CD14-positive monocyte (primary cell): Measurements from ENCODE around the gene AGK. TPM values are rescaled to one million over a fixed set of nuclear protein-coding genes. Genes with fewer than 3 reads are reported as not detected.

Source experiments
- DNase-seq, 3 donors: peaks; one replicate each; pipeline ENCODE4 v3.0.0-alpha.2; 2011 to 2022
- H2AFZ ChIP-seq: 2 replicates; pipeline ENCODE4 v1.6.0; 2012; ENCODE audit warnings: mild to moderate bottlenecking, low read depth, low read length, inconsistent platforms; ENCODE audit not compliant: insufficient read depth, poor library complexity, severe bottlenecking
- H3K27ac ChIP-seq, 2 donors: 1 replicate in 1 of 2; 2 replicates in 1 of 2; pipeline ENCODE4 v1.5.1; 2012 to 2013; ENCODE audit warnings: low read length in 2 of 2, control low read depth in 1 of 2, inconsistent platforms in 1 of 2, low read depth in 1 of 2, mild to moderate bottlenecking in 1 of 2
- H3K27me3 ChIP-seq, 2 donors: one replicate each; pipeline versions ENCODE4 v1.6.0 to v1.6.1; 2011 to 2013; ENCODE audit warnings: low read length in 2 of 2; ENCODE audit not compliant: control insufficient read depth in 2 of 2, insufficient read depth in 2 of 2
- H3K36me3 ChIP-seq, 2 donors: replicated peaks in 1 of 2; 1 replicate in 1 of 2; 2 replicates in 1 of 2; pipeline versions ENCODE4 v1.5.1 to v1.6.1; 2012 to 2013; ENCODE audit warnings: low read length in 2 of 2, control low read depth in 1 of 2, inconsistent platforms in 1 of 2, mild to moderate bottlenecking in 1 of 2; ENCODE audit not compliant: insufficient read depth in 2 of 2, control insufficient read depth in 1 of 2
- H3K4me1 ChIP-seq, 2 donors: 1 replicate in 1 of 2; 2 replicates in 1 of 2; pipeline versions ENCODE4 v1.5.1 to v1.6.1; 2012 to 2013; ENCODE audit warnings: low read length in 2 of 2, control low read depth in 1 of 2, inconsistent platforms in 1 of 2, mild to moderate bottlenecking in 1 of 2, moderate library complexity in 1 of 2; ENCODE audit not compliant: insufficient read depth in 2 of 2, control insufficient read depth in 1 of 2
- H3K4me2 ChIP-seq: replicated peaks from 2 replicates; pipeline ENCODE3; 2012; ENCODE audit warnings: low read length, moderate library complexity, mild to moderate bottlenecking; ENCODE audit not compliant: poor library complexity, severe bottlenecking; ENCODE audit errors: extremely low read depth
- H3K4me3 ChIP-seq, 3 experiments: fragments of 200-600 bp in 1 of 3; sonication (generic) in 1 of 3; replicated peaks in 1 of 3; 1 replicate in 2 of 3; 2 replicates in 1 of 3; pipeline ENCODE4 v1.5.1; 2011 to 2013; ENCODE audit warnings: low read length in 3 of 3, mild to moderate bottlenecking in 3 of 3, control low read depth in 2 of 3, low read depth in 2 of 3, inconsistent platforms in 1 of 3, moderate library complexity in 1 of 3
- H3K79me2 ChIP-seq: 2 replicates; pipeline ENCODE4 v1.6.0; 2012; ENCODE audit warnings: mild to moderate bottlenecking, control low read depth, inconsistent platforms, low read length, moderate library complexity; ENCODE audit not compliant: insufficient read depth
- H3K9ac ChIP-seq: 2 replicates; pipeline ENCODE4 v1.6.0; 2017; ENCODE audit warnings: low read length, mild to moderate bottlenecking; ENCODE audit not compliant: insufficient read depth, poor library complexity, severe bottlenecking
- H3K9me3 ChIP-seq, 2 donors: replicated peaks in 1 of 2; 1 replicate in 1 of 2; 2 replicates in 1 of 2; pipeline versions ENCODE4 v1.5.1 to v1.6.1; 2012 to 2013; ENCODE audit warnings: low read length in 2 of 2, control low read depth in 1 of 2; ENCODE audit not compliant: control insufficient read depth in 1 of 2, insufficient read depth in 1 of 2
- H4K20me1 ChIP-seq: 2 replicates; pipeline ENCODE4 v1.6.0; 2012; ENCODE audit warnings: mild to moderate bottlenecking, low read length, control low read depth, moderate library complexity; ENCODE audit not compliant: insufficient read depth
- H3K27ac Mint-ChIP-seq, 7 donors: one replicate each; pipeline ENCODE4 v1.8.0; 2020; ENCODE audit warnings: mild to moderate bottlenecking in 7 of 7, mixed read lengths in 7 of 7, moderate library complexity in 6 of 7, inconsistent platforms in 2 of 7
- H3K27me3 Mint-ChIP-seq, 3 donors: one replicate each; pipeline ENCODE4 v1.8.0; 2021 to 2022; ENCODE audit warnings: low read depth in 3 of 3, mild to moderate bottlenecking in 3 of 3, mixed read lengths in 3 of 3, moderate library complexity in 3 of 3, inconsistent platforms in 1 of 3
- H3K36me3 Mint-ChIP-seq, 2 donors: one replicate each; pipeline ENCODE4 v1.8.0; 2020; ENCODE audit warnings: mixed read lengths in 2 of 2, inconsistent platforms in 1 of 2, mild to moderate bottlenecking in 1 of 2
- H3K4me1 Mint-ChIP-seq: one replicate; pipeline ENCODE4 v1.8.0; 2020; ENCODE audit warnings: mild to moderate bottlenecking, mixed read lengths
- H3K4me3 Mint-ChIP-seq, 2 donors: one replicate each; pipeline ENCODE4 v1.8.0; 2020; ENCODE audit warnings: mild to moderate bottlenecking in 2 of 2, mixed read lengths in 2 of 2, moderate library complexity in 1 of 2
- H3K9me3 Mint-ChIP-seq, 7 donors: one replicate each; pipeline ENCODE4 v1.8.0; 2020 to 2022; ENCODE audit warnings: mixed read lengths in 7 of 7, mild to moderate bottlenecking in 6 of 7, moderate library complexity in 6 of 7, inconsistent platforms in 2 of 7
- WGBS: methylation state at CpG from one replicate; pipeline ENCODE4 v1.1.5; 2013; ENCODE audit warnings: missing lambda C conversion rate; ENCODE audit not compliant: insufficient coverage; 5-methylcytosine and 5-hydroxymethylcytosine counted together
- intact Hi-C, 2 donors: fragments of 100-400 bp; cut with micrococcal nuclease; formaldehyde crosslinking; loops; one replicate each; pipeline versions ENCODE4 v1.15.0 to v1.15.1; 2023
- polyA plus RNA-seq, 3 donors: library from polyadenylated mRNA; depleted of rRNA in 1 of 3; unstranded in 2 of 3; stranded (reverse) in 1 of 3; fragments of 300-500 nt in 2 of 3; fragments of >200 nt in 1 of 3; fragmentation: Illumina TruSeq in 2 of 3; gene quantifications; 1 replicate in 2 of 3; 2 replicates in 1 of 3; pipeline ENCODE4 v1.2.3, GENCODE V29; 2012 to 2021
- TF ChIP-seq, protein P1 (sequence below): fragments of 200-600 bp; IDR thresholded peaks from one replicate; pipeline ENCODE4 v1.8.0; 2022; ENCODE audit warnings: antibody characterized with exemption, mild to moderate bottlenecking

The AGK gene
- polyA plus RNA-seq, 3 donors: 10.0 to 11.0 (median 11.0) TPM

DNA sequence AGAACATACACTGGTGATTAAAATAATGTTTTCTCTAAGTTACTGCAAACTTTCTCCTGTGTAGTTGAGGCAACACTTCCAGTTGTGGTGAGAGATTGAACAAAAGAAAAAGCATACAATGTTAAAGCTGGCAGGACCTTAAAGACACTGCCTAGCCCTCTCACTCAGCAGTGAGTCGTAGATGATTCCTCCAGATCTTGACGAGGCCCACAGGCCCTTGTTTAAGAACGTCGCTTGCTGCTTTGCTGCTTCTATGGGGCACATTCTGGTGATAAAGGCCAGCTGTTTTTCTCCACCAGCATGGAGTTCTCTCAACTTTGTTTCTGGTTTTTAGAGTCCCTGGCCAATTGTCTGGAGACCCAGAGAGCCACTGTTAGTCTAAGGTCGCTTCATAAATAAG lies 153.5 kb downstream of the AGK start:
- Mint-ChIP-seq H3K27me3 (peaks cover 22 to 31% (median 24%) of the 10 kb centered on the region in 3 donors), H3K4me3 (no peak overlapping the region), H3K4me1 (peaks cover 14% of the 10 kb centered on the region), H3K36me3 (peaks cover 0 to 5% of the 10 kb centered on the region in 2 donors), H3K9me3 (no peaks in the 10 kb centered on the region), H3K27ac (no peak overlapping the region)
- Histone ChIP-seq H3K9ac (no peak overlapping the region), H3K27ac (no peak overlapping the region), H4K20me1 (no peaks in the 10 kb centered on the region), H3K4me2 (no peak overlapping the region), H3K4me1 (peaks cover 10 to 12% of the 10 kb centered on the region in 2 donors), H3K27me3 (peaks cover 14 to 18% of the 10 kb centered on the region in 2 donors), H3K36me3 (no peaks in the 10 kb centered on the region), H3K79me2 (no peaks in the 10 kb centered on the region), H2AFZ (no peak overlapping the region), H3K4me3 (no peak overlapping the region), H3K9me3 (no peaks in the 10 kb centered on the region)
- TF ChIP-seq, protein P1, sequence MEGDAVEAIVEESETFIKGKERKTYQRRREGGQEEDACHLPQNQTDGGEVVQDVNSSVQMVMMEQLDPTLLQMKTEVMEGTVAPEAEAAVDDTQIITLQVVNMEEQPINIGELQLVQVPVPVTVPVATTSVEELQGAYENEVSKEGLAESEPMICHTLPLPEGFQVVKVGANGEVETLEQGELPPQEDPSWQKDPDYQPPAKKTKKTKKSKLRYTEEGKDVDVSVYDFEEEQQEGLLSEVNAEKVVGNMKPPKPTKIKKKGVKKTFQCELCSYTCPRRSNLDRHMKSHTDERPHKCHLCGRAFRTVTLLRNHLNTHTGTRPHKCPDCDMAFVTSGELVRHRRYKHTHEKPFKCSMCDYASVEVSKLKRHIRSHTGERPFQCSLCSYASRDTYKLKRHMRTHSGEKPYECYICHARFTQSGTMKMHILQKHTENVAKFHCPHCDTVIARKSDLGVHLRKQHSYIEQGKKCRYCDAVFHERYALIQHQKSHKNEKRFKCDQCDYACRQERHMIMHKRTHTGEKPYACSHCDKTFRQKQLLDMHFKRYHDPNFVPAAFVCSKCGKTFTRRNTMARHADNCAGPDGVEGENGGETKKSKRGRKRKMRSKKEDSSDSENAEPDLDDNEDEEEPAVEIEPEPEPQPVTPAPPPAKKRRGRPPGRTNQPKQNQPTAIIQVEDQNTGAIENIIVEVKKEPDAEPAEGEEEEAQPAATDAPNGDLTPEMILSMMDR: no peak
- intact Hi-C loops: loop anchor here in 1 of 2 donors (10.0 kb wide), 1 partner anchor 50 kb away; no protein-coding TSS in a partner anchor
- 100% methylated on average over 5 of the region's 5 CpGs for WGBS
- no peak for DNase-seq

Other genes with a start within 250 kb of the AGK start
- 1 to 10 TPM; 1.4 to 4.7 (median 1.9) TPM for gene DENND11, start 150.8 kb downstream of the AGK start, polyA plus RNA-seq
- gene WEE2, start 156.9 kb downstream of the AGK start, polyA plus RNA-seq: not detected
- 100 to 1,000 TPM in 2 of 3 donors, 10 to 100 TPM in 1; 66.9 to 197 (median 184) TPM for gene SSBP1, start 186.9 kb downstream of the AGK start, polyA plus RNA-seq
- not detected for gene TAS2R3, start 212.7 kb downstream of the AGK start, polyA plus RNA-seq
- gene TAS2R4, start 225.3 kb downstream of the AGK start, polyA plus RNA-seq: under 1 TPM in 1 of 3 donors, not detected in 2; 0.12 TPM
- 1 to 10 TPM in 1 of 3 donors, not detected in 2; 1.5 TPM for gene TAS2R5, start 238.8 kb downstream of the AGK start, polyA plus RNA-seq